OCI-LY1 (cell line): ENCODE measurements around the gene FAM83D.

Source experiments
- EZH2 ChIP-seq: fragments of 200-600 bp; sonication (generic), shearing (Covaris generic); IDR thresholded peaks from 2 replicates; pipeline ENCODE4 v1.8.0; 2017; ENCODE audit warnings: borderline replicate concordance, mixed run types, mild to moderate bottlenecking, antibody characterized with exemption, low read length, moderate library complexity, mixed read lengths
- TF ChIP-seq, protein P1 (sequence below): fragments of 200-600 bp; sonication (generic), shearing (Covaris generic); IDR thresholded peaks from 2 replicates; pipeline ENCODE4 v1.5.1; 2017; ENCODE audit warnings: mild to moderate bottlenecking, antibody characterized with exemption, low read length, moderate library complexity, mixed read lengths

DNA sequence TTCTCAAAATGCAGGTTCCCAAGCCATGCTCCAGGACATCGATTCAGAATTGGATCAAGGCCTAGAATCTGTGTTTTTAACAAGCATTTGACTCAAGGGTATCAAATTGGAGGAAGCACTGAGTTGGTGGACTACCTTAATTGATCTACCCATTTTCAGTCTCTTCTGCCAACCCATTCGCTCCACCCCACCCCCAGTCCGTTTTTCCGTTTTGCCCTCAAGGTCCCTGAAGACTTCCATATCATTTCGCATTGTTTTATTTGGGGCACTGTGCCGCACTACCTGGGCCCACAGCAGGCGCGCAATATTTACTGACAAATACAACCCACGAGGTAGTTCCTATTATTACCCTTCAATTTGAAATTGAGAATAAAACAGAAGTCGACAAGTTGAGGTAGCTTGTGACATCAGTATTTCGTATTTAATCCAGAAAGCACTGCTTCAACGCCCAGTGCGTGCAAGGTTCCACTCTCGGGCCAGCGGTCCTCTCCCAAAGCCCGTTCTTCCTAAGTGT lies 35.4 kb downstream of the FAM83D start:
- TF ChIP-seq, protein P1, sequence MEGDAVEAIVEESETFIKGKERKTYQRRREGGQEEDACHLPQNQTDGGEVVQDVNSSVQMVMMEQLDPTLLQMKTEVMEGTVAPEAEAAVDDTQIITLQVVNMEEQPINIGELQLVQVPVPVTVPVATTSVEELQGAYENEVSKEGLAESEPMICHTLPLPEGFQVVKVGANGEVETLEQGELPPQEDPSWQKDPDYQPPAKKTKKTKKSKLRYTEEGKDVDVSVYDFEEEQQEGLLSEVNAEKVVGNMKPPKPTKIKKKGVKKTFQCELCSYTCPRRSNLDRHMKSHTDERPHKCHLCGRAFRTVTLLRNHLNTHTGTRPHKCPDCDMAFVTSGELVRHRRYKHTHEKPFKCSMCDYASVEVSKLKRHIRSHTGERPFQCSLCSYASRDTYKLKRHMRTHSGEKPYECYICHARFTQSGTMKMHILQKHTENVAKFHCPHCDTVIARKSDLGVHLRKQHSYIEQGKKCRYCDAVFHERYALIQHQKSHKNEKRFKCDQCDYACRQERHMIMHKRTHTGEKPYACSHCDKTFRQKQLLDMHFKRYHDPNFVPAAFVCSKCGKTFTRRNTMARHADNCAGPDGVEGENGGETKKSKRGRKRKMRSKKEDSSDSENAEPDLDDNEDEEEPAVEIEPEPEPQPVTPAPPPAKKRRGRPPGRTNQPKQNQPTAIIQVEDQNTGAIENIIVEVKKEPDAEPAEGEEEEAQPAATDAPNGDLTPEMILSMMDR, result no peak
- TF ChIP-seq EZH2, result no peak
